K562 (cell line): Measurements from ENCODE around the gene ABCC1. TPM values are rescaled to one million over a fixed set of nuclear protein-coding genes. Genes with fewer than 3 reads are reported as not detected.

Experiments
- CBX2 ChIP-seq: fragments of 200-600 bp; sonication (generic); IDR thresholded peaks from one replicate; pipeline ENCODE4 v1.6.1; 2012; ENCODE audit warnings: mild to moderate bottlenecking, low read length, inconsistent platforms; ENCODE audit not compliant: insufficient read depth, poor library complexity, severe bottlenecking
- CHAMP1 ChIP-seq: fragments of 450-650 bp; IDR thresholded peaks from 2 replicates; pipeline ENCODE4 v1.6.1; 2016; ENCODE audit warnings: mild to moderate bottlenecking
- E2F8 ChIP-seq: fragments of 450-650 bp; IDR thresholded peaks from 2 replicates; pipeline ENCODE4 v1.7.1; 2018; ENCODE audit warnings: mild to moderate bottlenecking, low read depth; ENCODE audit not compliant: partially characterized antibody
- ILF3 ChIP-seq: fragments of 450-650 bp; IDR thresholded peaks from 2 replicates; pipeline ENCODE4 v1.6.1; 2018; ENCODE audit warnings: antibody characterized with exemption, mild to moderate bottlenecking, moderate library complexity, borderline replicate concordance
- MAFF ChIP-seq: IDR thresholded peaks from 2 replicates; pipeline ENCODE4 v1.6.1; 2012; ENCODE audit warnings: low read length, improper control_type of control experiment
- MEIS2 ChIP-seq: fragments of 450-650 bp; IDR thresholded peaks from 2 replicates; pipeline ENCODE4 v1.6.1; 2014; ENCODE audit warnings: mild to moderate bottlenecking; ENCODE audit not compliant: partially characterized antibody
- MXI1 ChIP-seq: IDR thresholded peaks from 2 replicates; pipeline ENCODE4 v1.6.1; 2011; ENCODE audit warnings: low read depth, mild to moderate bottlenecking, improper control_type of control experiment, low read length
- RB1 ChIP-seq: fragments of 450-650 bp; IDR thresholded peaks from 2 replicates; pipeline ENCODE4 v1.6.1; 2017; ENCODE audit warnings: low read depth, mild to moderate bottlenecking
- RCOR1 ChIP-seq, 2 experiments: IDR thresholded peaks; 2 replicates each; pipeline ENCODE4 v1.6.1; 2012; ENCODE audit warnings: low read depth in 2 of 2, low read length in 2 of 2, borderline replicate concordance in 1 of 2, improper control_type of control experiment in 1 of 2
- ZBTB1 ChIP-seq: sonication (generic); formaldehyde crosslinking; IDR thresholded peaks from 2 replicates; pipeline ENCODE4 v1.8.1; 2023; ENCODE audit warnings: missing genetic modification reagents, low read depth, mild to moderate bottlenecking, borderline replicate concordance
- ZBTB17 ChIP-seq: fragments of 450-650 bp; formaldehyde crosslinking; IDR thresholded peaks from 2 replicates; pipeline ENCODE4 v1.4.0; 2020; ENCODE audit warnings: mild to moderate bottlenecking
- ZC3H4 ChIP-seq: sonication (generic); formaldehyde crosslinking; IDR thresholded peaks from 2 replicates; pipeline ENCODE4 v1.9.0; 2021; ENCODE audit warnings: missing genetic modification reagents, borderline replicate concordance
- ZEB2 ChIP-seq: fragments of 450-650 bp; IDR thresholded peaks from 2 replicates; pipeline ENCODE4 v1.6.1; 2016
- ZNF3 ChIP-seq: fragments of 250-450 bp; sonication (Bioruptor Pico); IDR thresholded peaks from 2 replicates; pipeline ENCODE4 v1.5.0; 2021; ENCODE audit warnings: mild to moderate bottlenecking, moderate library complexity
- polyA plus RNA-seq, 8 experiments: library from polyadenylated mRNA; depleted of rRNA in 4 of 8; stranded (reverse) in 5 of 8; unstranded in 3 of 8; fragments of >200 nt; fragmentation: Nextera tagmentation in 2 of 8; fragmentation: Illumina TruSeq in 1 of 8; extraction: Ambion mirVana in 2 of 8; extraction: Trizol in 1 of 8; gene quantifications; 2 replicates each; pipeline versions ENCODE4 v1.2.1 to v1.2.3, GENCODE V29; 2011 to 2014; ENCODE audit warnings: inconsistent platforms in 1 of 8, missing spikeins in 1 of 8
- total RNA-seq, 7 experiments: library from RNA; depleted of rRNA in 6 of 7; stranded (reverse); fragments of >200 nt in 6 of 7; fragmentation: Illumina TruSeq in 2 of 7; extraction: Trizol in 2 of 7; gene quantifications; 2 replicates each; pipeline versions ENCODE4 v1.2.1 to v1.2.3, GENCODE V29; 2011 to 2021; ENCODE audit warnings: low replicate concordance in 1 of 7
- TF ChIP-seq, protein P1 (sequence below): fragments of 250-450 bp; sonication (Bioruptor Pico); IDR thresholded peaks from 2 replicates; pipeline ENCODE4 v1.4.0; 2020
- TF ChIP-seq, protein P2 (sequence below): fragments of 150-350 bp; conservative IDR thresholded peaks from 2 replicates; pipeline ENCODE4 v1.6.1; 2014; ENCODE audit warnings: low read length

The ABCC1 gene
- total and polyA plus RNA-seq, 9 of the 15 experiments (the other 6 are each of a cell fraction or from before 2014, with no cell fraction given), result 3.9 to 41.6 (median 10.0) TPM

- no peak for TF ChIP-seq ZBTB1 (CRISPR knock-in tag)
- TF ChIP-seq MAFF, result no peak
- TF ChIP-seq RB1, result no peak
- TF ChIP-seq, protein P1, sequence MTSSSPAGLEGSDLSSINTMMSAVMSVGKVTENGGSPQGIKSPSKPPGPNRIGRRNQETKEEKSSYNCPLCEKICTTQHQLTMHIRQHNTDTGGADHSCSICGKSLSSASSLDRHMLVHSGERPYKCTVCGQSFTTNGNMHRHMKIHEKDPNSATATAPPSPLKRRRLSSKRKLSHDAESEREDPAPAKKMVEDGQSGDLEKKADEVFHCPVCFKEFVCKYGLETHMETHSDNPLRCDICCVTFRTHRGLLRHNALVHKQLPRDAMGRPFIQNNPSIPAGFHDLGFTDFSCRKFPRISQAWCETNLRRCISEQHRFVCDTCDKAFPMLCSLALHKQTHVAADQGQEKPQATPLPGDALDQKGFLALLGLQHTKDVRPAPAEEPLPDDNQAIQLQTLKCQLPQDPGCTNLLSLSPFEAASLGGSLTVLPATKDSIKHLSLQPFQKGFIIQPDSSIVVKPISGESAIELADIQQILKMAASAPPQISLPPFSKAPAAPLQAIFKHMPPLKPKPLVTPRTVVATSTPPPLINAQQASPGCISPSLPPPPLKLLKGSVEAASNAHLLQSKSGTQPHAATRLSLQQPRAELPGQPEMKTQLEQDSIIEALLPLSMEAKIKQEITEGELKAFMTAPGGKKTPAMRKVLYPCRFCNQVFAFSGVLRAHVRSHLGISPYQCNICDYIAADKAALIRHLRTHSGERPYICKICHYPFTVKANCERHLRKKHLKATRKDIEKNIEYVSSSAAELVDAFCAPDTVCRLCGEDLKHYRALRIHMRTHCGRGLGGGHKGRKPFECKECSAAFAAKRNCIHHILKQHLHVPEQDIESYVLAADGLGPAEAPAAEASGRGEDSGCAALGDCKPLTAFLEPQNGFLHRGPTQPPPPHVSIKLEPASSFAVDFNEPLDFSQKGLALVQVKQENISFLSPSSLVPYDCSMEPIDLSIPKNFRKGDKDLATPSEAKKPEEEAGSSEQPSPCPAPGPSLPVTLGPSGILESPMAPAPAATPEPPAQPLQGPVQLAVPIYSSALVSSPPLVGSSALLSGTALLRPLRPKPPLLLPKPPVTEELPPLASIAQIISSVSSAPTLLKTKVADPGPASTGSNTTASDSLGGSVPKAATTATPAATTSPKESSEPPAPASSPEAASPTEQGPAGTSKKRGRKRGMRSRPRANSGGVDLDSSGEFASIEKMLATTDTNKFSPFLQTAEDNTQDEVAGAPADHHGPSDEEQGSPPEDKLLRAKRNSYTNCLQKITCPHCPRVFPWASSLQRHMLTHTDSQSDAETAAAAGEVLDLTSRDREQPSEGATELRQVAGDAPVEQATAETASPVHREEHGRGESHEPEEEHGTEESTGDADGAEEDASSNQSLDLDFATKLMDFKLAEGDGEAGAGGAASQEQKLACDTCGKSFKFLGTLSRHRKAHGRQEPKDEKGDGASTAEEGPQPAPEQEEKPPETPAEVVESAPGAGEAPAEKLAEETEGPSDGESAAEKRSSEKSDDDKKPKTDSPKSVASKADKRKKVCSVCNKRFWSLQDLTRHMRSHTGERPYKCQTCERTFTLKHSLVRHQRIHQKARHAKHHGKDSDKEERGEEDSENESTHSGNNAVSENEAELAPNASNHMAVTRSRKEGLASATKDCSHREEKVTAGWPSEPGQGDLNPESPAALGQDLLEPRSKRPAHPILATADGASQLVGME, result no peak
- no peak for TF ChIP-seq ZNF3
- TF ChIP-seq, protein P2, sequence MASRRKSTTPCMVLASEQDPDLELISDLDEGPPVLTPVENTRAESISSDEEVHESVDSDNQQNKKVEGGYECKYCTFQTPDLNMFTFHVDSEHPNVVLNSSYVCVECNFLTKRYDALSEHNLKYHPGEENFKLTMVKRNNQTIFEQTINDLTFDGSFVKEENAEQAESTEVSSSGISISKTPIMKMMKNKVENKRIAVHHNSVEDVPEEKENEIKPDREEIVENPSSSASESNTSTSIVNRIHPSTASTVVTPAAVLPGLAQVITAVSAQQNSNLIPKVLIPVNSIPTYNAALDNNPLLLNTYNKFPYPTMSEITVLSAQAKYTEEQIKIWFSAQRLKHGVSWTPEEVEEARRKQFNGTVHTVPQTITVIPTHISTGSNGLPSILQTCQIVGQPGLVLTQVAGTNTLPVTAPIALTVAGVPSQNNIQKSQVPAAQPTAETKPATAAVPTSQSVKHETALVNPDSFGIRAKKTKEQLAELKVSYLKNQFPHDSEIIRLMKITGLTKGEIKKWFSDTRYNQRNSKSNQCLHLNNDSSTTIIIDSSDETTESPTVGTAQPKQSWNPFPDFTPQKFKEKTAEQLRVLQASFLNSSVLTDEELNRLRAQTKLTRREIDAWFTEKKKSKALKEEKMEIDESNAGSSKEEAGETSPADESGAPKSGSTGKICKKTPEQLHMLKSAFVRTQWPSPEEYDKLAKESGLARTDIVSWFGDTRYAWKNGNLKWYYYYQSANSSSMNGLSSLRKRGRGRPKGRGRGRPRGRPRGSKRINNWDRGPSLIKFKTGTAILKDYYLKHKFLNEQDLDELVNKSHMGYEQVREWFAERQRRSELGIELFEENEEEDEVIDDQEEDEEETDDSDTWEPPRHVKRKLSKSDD, result no peak
- TF ChIP-seq ILF3, result no peak
- TF ChIP-seq CHAMP1, result no peak
- peak; percentile 23 for TF ChIP-seq MEIS2
- no peak for TF ChIP-seq CBX2
- TF ChIP-seq ZBTB17 (CRISPR knock-in tag), result no peak
- no peak for TF ChIP-seq ZC3H4 (CRISPR knock-in tag)
- TF ChIP-seq ZEB2, result no peak
- TF ChIP-seq E2F8, result no peak
- TF ChIP-seq MXI1, result no peak
- TF ChIP-seq RCOR1 (IDR thresholded peaks at IDR 0.05; ENCODE audit: borderline replicate concordance in 1 of 2, low read depth in 2 of 2, low read length in 2 of 2), result no peak
Observed at GRCh38 chr16:15954814-15955151, 5.4 kb downstream of the ABCC1 start (continued).
